Measurements from ENCODE around the gene RYR3.

- no peak for TF ChIP-seq HOXA7 (CRISPR knock-in tag; IDR thresholded peaks at IDR 0.05)
- TF ChIP-seq, protein P1, sequence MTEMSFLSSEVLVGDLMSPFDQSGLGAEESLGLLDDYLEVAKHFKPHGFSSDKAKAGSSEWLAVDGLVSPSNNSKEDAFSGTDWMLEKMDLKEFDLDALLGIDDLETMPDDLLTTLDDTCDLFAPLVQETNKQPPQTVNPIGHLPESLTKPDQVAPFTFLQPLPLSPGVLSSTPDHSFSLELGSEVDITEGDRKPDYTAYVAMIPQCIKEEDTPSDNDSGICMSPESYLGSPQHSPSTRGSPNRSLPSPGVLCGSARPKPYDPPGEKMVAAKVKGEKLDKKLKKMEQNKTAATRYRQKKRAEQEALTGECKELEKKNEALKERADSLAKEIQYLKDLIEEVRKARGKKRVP (CRISPR knock-in tag; IDR thresholded peaks at IDR 0.05) = no peak
- TF ChIP-seq SKI (IDR thresholded peaks at IDR 0.05; ENCODE audit: partially characterized antibody) = no peak
- TF ChIP-seq MXI1 (IDR thresholded peaks at IDR 0.05; ENCODE audit: borderline replicate concordance, low read depth, low read length) = no peak
Observed at GRCh38 chr15:33706173-33706572, 395.4 kb downstream of the RYR3 start.

Data from HepG2 (cell line).